Measurements from ENCODE around the gene OFD1.

OFD1 gene

DNA sequence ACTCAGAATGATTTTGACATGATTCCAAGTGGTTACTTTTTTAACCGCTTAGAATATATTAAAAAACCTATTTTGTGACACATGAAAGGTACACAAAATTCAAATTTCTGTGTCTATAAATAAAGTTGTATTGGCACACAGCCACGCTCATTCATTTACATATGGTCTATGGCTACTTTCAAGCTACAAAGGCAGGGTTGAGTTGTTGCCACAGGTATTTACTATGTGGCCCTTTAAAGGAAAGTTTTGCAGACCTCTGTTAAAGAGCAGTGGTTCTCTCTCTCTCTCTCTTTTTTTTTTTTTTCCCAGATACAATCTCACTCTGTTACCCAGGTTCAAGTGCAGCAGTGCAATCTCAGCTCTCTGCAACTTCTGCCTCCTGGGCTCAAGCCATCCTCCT lies 59.3 kb downstream of the OFD1 start:
- no peak for DNase-seq (ENCODE audit: low read depth in 2 of 2)

- DNase-seq (ENCODE audit: low read depth in 2 of 2), result no peak
Measured at GRCh38 chrX:13794417-13794816, 59.9 kb downstream of the OFD1 start.

GRCh38 chrX:13797512-13797911 lies 63.0 kb downstream of the OFD1 start:
- no peak for DNase-seq (ENCODE audit: low read depth in 2 of 2)

- DNase-seq (ENCODE audit: low read depth in 2 of 2), result no peak
Measured at GRCh38 chrX:13798184-13798583, 63.6 kb downstream of the OFD1 start.

DNA sequence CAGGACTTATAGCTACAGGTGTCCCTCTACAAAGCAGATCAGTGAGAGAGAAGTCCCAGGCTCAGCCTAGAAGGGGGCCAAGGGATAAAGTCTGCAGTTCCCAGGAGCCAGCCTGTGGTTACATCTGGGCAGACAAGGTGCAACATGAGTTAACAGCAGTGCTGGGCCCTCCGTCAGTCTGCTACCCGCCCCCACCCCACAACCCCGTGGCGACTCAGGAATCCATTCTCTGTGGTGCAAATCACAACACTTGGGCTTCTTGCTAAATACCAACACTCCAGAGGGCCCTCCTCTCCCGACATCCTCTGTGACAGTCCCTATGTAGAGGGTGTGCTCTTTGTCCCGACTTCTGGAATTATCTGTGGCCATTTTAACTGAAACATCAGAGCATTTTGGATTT lies 68.6 kb downstream of the OFD1 start:
- DNase-seq (ENCODE audit: low read depth in 2 of 2), result no peak

DNA sequence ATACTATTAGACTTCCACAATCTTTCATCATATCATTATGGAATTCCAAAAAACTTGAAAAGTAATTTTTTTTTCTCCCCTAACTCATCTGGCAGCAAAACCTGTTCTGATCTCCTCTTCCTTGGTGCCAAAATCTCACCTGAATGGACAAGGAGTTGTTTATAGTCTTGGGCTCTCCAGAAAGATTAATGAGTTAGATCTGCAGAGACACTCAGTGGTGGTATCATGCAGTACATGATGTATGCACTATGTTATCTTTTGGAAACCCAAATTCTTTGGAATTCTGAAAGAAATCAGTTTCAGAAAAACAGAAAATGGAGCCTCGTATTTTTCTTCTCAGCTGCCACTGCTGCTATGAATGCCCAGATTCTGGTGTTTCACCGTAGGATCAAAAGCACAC lies 70.7 kb downstream of the OFD1 start:
- no peak for DNase-seq (ENCODE audit: low read depth in 2 of 2)

- no peak for DNase-seq (ENCODE audit: low read depth in 2 of 2)
Measured at GRCh38 chrX:13808293-13808692, 73.7 kb downstream of the OFD1 start.

GRCh38 chrX:13808865-13809264 lies 74.3 kb downstream of the OFD1 start:
- DNase-seq (ENCODE audit: low read depth in 2 of 2), result no peak

- DNase-seq (ENCODE audit: low read depth in 2 of 2), result no peak
Measured at GRCh38 chrX:13815664-13816063, 81.1 kb downstream of the OFD1 start.

DNA sequence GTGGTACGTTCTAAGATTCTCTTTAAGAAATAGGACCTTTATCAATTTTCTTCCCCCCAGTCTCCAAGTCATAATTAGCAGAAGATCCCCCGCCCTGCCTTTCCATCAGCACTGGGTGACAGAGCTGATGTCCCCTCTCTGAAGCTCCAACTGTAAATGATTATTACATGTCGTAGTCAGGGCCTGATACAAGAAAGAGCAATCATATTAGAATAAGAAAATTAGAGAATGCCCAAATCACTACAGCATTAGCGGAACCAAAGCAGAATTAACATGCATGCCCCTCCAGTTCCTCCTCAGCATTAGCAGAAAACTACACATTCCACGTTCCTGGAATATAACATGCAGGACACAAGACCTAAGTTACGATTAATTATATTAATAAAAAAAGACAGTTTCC lies 81.6 kb downstream of the OFD1 start:
- DNase-seq (ENCODE audit: low read depth in 2 of 2), result no peak

DNA sequence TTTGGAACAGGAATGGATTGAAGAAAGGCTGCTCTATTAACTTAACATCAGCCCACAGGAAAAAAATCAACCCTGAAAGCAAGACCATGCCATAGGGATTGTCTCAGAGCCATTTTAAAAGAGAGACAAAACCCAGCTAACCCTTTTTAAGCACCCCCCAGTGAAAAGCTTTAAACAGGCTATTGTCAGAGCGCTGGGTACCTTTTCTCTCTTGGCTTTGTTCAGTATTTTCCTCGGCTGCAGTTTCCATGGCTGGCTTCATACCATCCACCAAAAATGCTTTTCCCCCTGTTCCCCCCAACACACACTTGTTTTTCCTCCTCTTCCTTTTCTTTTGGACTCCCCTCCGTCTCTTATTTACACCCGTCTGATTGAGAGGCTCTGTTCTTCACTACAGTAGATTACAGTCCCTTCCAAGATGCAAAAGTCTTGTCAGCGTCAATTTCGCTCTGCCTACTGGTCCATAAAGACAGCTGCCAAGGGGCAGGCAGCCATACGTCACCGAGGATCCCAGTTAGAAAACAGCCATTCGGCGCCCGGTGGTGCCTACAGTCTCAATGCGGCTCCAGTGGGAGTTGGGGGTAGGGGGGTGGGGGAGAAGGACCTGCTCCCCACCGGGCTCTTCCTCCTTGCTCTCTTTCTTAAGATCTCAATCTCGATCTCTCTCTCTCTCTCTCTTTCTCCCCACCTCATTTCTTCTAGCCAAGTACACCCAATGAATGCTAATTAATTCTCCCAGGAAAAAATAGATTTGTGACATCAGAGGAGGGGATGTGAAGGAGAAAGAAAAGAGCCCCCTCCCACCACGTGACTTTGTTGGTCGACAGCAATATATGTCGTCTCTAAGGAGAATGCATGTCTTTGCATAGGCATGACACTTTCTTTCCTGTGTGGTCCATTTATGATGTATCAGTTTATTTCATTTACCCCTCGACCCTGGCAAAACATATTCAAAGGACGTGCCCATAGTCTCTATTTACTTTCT lies 82.4 kb downstream of the OFD1 start, which contains the start of gene GPM6B:
TSS of gene GPM6B (minus strand) at position 451 of the 985 bp plus-strand sequence. CDS start at position 262, 189 bp downstream.
- no peak for DNase-seq (ENCODE audit: low read depth in 2 of 2)
